Activated T-helper 1 cell treated with anti-CD3 and anti-CD28 coated beads, Interleukin-12 subunit alpha, Interleukin-12 subunit beta, Interleukin-2, Interleukin-4 antibody, amounts not matched to agents 30 ng/mL and 10 ng/mL and 1 ng/mL, durations not matched to agents 14 hours and 24 hours and 36 hours (primary cell): ENCODE results near the gene DGKG. TPM values are rescaled to one million over a fixed set of nuclear protein-coding genes. Genes with fewer than 3 reads are reported as not detected.

Experiments used
- DNase-seq: peaks from one replicate; pipeline ENCODE4 v3.0.0; 2021; ENCODE audit warnings: low spot score
- H3K27ac Mint-ChIP-seq: one replicate; pipeline ENCODE4 v1.8.0; 2021; ENCODE audit warnings: mild to moderate bottlenecking, mixed read lengths
- H3K27me3 Mint-ChIP-seq: one replicate; pipeline ENCODE4 v1.8.0; 2022; ENCODE audit warnings: mild to moderate bottlenecking, moderate library complexity, mixed read lengths; ENCODE audit not compliant: insufficient read depth
- H3K36me3 Mint-ChIP-seq: one replicate; pipeline ENCODE4 v1.8.0; 2021; ENCODE audit warnings: low read depth, mixed read lengths
- H3K4me1 Mint-ChIP-seq: one replicate; pipeline ENCODE4 v1.8.0; 2021; ENCODE audit warnings: low read depth, mixed read lengths
- H3K4me3 Mint-ChIP-seq: one replicate; pipeline ENCODE4 v1.8.0; 2021; ENCODE audit warnings: mild to moderate bottlenecking, moderate library complexity, mixed read lengths
- H3K9me3 Mint-ChIP-seq: one replicate; pipeline ENCODE4 v1.8.0; 2021; ENCODE audit warnings: mixed read lengths
- intact Hi-C: fragments of 100-400 bp; cut with micrococcal nuclease; formaldehyde crosslinking; loops from one replicate; pipeline ENCODE4 v1.15.1; 2024
- total RNA-seq: library from RNA; stranded (reverse); gene quantifications from 2 replicates; pipeline ENCODE4 v1.2.3, GENCODE V29; 2022

The DGKG gene
- total RNA-seq, 1 donor from 2014 or later, result 0.26 TPM

GRCh38 chr3:186170516-186170915 lies 191.5 kb downstream of the DGKG start:
- H3K27ac Mint-ChIP-seq, result no peak overlapping the region
- intact Hi-C loops, result no loop called here
- no peak overlapping the region for H3K4me3 Mint-ChIP-seq
- H3K9me3 Mint-ChIP-seq, result no peaks in the 10 kb centered on the region
- no peaks in the 10 kb centered on the region for H3K36me3 Mint-ChIP-seq
- peaks cover 20% of the 10 kb centered on the region for H3K27me3 Mint-ChIP-seq
- no peaks in the 10 kb centered on the region for H3K4me1 Mint-ChIP-seq
- DNase-seq, result no peak

- intact Hi-C loops, result no loop called here
- Mint-ChIP-seq H3K4me1 (no peaks in the 10 kb centered on the region), H3K4me3 (no peak overlapping the region), H3K36me3 (no peaks in the 10 kb centered on the region), H3K27me3 (peaks cover 22% of the 10 kb centered on the region), H3K9me3 (no peaks in the 10 kb centered on the region), H3K27ac (no peak overlapping the region)
- DNase-seq, result no peak
Observed at GRCh38 chr3:186169379-186169778, 192.7 kb downstream of the DGKG start.

- no peaks in the 10 kb centered on the region for H3K9me3 Mint-ChIP-seq
- peaks cover 25% of the 10 kb centered on the region for H3K27me3 Mint-ChIP-seq
- H3K4me3 Mint-ChIP-seq, result no peak overlapping the region
- DNase-seq, result no peak
- H3K36me3 Mint-ChIP-seq, result no peaks in the 10 kb centered on the region
- H3K4me1 Mint-ChIP-seq, result no peaks in the 10 kb centered on the region
- no peak overlapping the region for H3K27ac Mint-ChIP-seq
- intact Hi-C loops, result no loop called here
Observed at GRCh38 chr3:186168976-186169375, 193.1 kb downstream of the DGKG start.

- no peaks in the 10 kb centered on the region for H3K9me3 Mint-ChIP-seq
- H3K4me1 Mint-ChIP-seq, result no peaks in the 10 kb centered on the region
- H3K4me3 Mint-ChIP-seq, result no peak overlapping the region
Observed at GRCh38 chr3:186167646-186168395, 194.2 kb downstream of the DGKG start.

GRCh38 chr3:186166491-186167288 lies 195.3 kb downstream of the DGKG start:
- Mint-ChIP-seq H3K36me3 (no peaks in the 10 kb centered on the region), H3K9me3 (no peaks in the 10 kb centered on the region), H3K27ac (no peak overlapping the region), H3K4me1 (no peaks in the 10 kb centered on the region), H3K4me3 (no peak overlapping the region), H3K27me3 (peaks cover 40% of the 10 kb centered on the region)
- intact Hi-C loops, result no loop called here
- no peak for DNase-seq

More at GRCh38 chr3:186167646-186168395, 194.2 kb downstream of the DGKG start:
- intact Hi-C loops, result no loop called here
- Mint-ChIP-seq H3K27me3 (peaks cover 36% of the 10 kb centered on the region), H3K36me3 (no peaks in the 10 kb centered on the region), H3K27ac (no peak overlapping the region)
- no peak for DNase-seq

- DNase-seq, result no peak
- no peaks in the 10 kb centered on the region for H3K36me3 Mint-ChIP-seq
- H3K9me3 Mint-ChIP-seq, result no peaks in the 10 kb centered on the region
- H3K4me3 Mint-ChIP-seq, result no peak overlapping the region
- no peak overlapping the region for H3K27ac Mint-ChIP-seq
- no peaks in the 10 kb centered on the region for H3K4me1 Mint-ChIP-seq
- H3K27me3 Mint-ChIP-seq, result peaks cover 37% of the 10 kb centered on the region
- intact Hi-C loops, result no loop called here
Observed at GRCh38 chr3:186166036-186166435, 196.0 kb downstream of the DGKG start.

- Mint-ChIP-seq H3K27me3 (peaks cover 41% of the 10 kb centered on the region), H3K27ac (no peak overlapping the region)
Observed at GRCh38 chr3:186165331-186165730, 196.7 kb downstream of the DGKG start.

GRCh38 chr3:186164696-186165095 lies 197.3 kb downstream of the DGKG start:
- intact Hi-C loops, result no loop called here
- Mint-ChIP-seq H3K27me3 (peaks cover 46% of the 10 kb centered on the region), H3K36me3 (no peaks in the 10 kb centered on the region), H3K4me1 (no peaks in the 10 kb centered on the region), H3K9me3 (no peaks in the 10 kb centered on the region), H3K4me3 (no peak overlapping the region), H3K27ac (no peak overlapping the region)
- no peak for DNase-seq

More at GRCh38 chr3:186165331-186165730, 196.7 kb downstream of the DGKG start:
- H3K36me3 Mint-ChIP-seq, result no peaks in the 10 kb centered on the region
- H3K4me1 Mint-ChIP-seq, result no peaks in the 10 kb centered on the region
- H3K9me3 Mint-ChIP-seq, result no peaks in the 10 kb centered on the region
- no peak overlapping the region for H3K4me3 Mint-ChIP-seq
- no peak for DNase-seq
- intact Hi-C loops, result no loop called here

GRCh38 chr3:186162221-186162620 lies 199.8 kb downstream of the DGKG start:
- DNase-seq, result no peak
- H3K27ac Mint-ChIP-seq, result no peak overlapping the region
- H3K36me3 Mint-ChIP-seq, result no peaks in the 10 kb centered on the region
- H3K27me3 Mint-ChIP-seq, result peaks cover 47% of the 10 kb centered on the region
- no peaks in the 10 kb centered on the region for H3K9me3 Mint-ChIP-seq
- no peak overlapping the region for H3K4me3 Mint-ChIP-seq
- intact Hi-C loops, result no loop called here
- H3K4me1 Mint-ChIP-seq, result no peaks in the 10 kb centered on the region

- H3K4me3 Mint-ChIP-seq, result no peak overlapping the region
- H3K27me3 Mint-ChIP-seq, result peaks cover 46% of the 10 kb centered on the region
- no peaks in the 10 kb centered on the region for H3K36me3 Mint-ChIP-seq
- H3K4me1 Mint-ChIP-seq, result no peaks in the 10 kb centered on the region
- intact Hi-C loops, result no loop called here
- H3K27ac Mint-ChIP-seq, result no peak overlapping the region
- no peaks in the 10 kb centered on the region for H3K9me3 Mint-ChIP-seq
- no peak for DNase-seq
Observed at GRCh38 chr3:186160691-186161243, 201.3 kb downstream of the DGKG start.

- intact Hi-C loops, result no loop called here
- H3K27me3 Mint-ChIP-seq, result peaks cover 28% of the 10 kb centered on the region
- no peak for DNase-seq
- H3K36me3 Mint-ChIP-seq, result peaks cover 2% of the 10 kb centered on the region
- H3K4me1 Mint-ChIP-seq, result peaks cover 17% of the 10 kb centered on the region
- H3K4me3 Mint-ChIP-seq, result no peak overlapping the region
- no peak overlapping the region for H3K27ac Mint-ChIP-seq
- H3K9me3 Mint-ChIP-seq, result no peaks in the 10 kb centered on the region
Observed at GRCh38 chr3:186154641-186155040, 207.4 kb downstream of the DGKG start.

- Mint-ChIP-seq H3K4me1 (peaks cover 17% of the 10 kb centered on the region), H3K27me3 (peaks cover 31% of the 10 kb centered on the region), H3K36me3 (peaks cover 2% of the 10 kb centered on the region), H3K4me3 (no peak overlapping the region), H3K27ac (no peak overlapping the region), H3K9me3 (no peaks in the 10 kb centered on the region)
- intact Hi-C loops, result loop anchor here (1.0 kb wide), 1 partner anchor 44 kb away; the partner anchor contains the start of gene ETV5
- no peak for DNase-seq
Observed at GRCh38 chr3:186152889-186153292, 209.1 kb downstream of the DGKG start.

GRCh38 chr3:186152361-186152798 lies 209.7 kb downstream of the DGKG start:
- Mint-ChIP-seq H3K4me1 (peaks cover 17% of the 10 kb centered on the region), H3K27ac (no peak overlapping the region), H3K27me3 (peaks cover 27% of the 10 kb centered on the region), H3K4me3 (no peak overlapping the region), H3K9me3 (no peaks in the 10 kb centered on the region), H3K36me3 (peaks cover 2% of the 10 kb centered on the region)
- DNase-seq, result no peak
- intact Hi-C loops, result no loop called here
